ENCODE results near the gene ETS1. TPM values are rescaled to one million over a fixed set of nuclear protein-coding genes. Genes with fewer than 3 reads are reported as not detected.

Gene ETS1
- total RNA-seq, 1 experiment from 2014 or later, result 29.9 TPM

GRCh38 chr11:128592454-128592853, 5.1 kb upstream of the ETS1 start:
- Mint-ChIP-seq H3K27me3 (ENCODE audit: low read depth) (peaks cover 9% of the 10 kb centered on the region), H3K36me3 (ENCODE audit: insufficient read depth in 1 of 3, low read depth in 3 of 3) (peaks cover 0 to 5% (median 2%) of the 10 kb centered on the region in 3 experiments; a peak in 5 of 7 replicates), H3K4me3 (no peak overlapping the region; a peak in 1 of 5 replicates), H3K27ac (no peak overlapping the region; a peak in 2 of 7 replicates), H3K4me1 (peaks cover 46 to 54% of the 10 kb centered on the region in 2 experiments), H3K9me3 (peaks cover 0 to 4% of the 10 kb centered on the region in 2 experiments; a peak in 2 of 5 replicates)
- Histone ChIP-seq H3K56ac (ENCODE audit: insufficient read length, low read depth, low read length) (no peak overlapping the region), H3K23ac (ENCODE audit: insufficient read length, low read depth, low read length) (no peak overlapping the region), H2BK20ac (ENCODE audit: low read depth, low read length, poor library complexity, severe bottlenecking) (no peak overlapping the region), H3K4me1 (ENCODE audit: insufficient read depth, low read length) (peaks cover 20% of the 10 kb centered on the region), H2BK5ac (ENCODE audit: insufficient read length, low read length) (no peak overlapping the region), H3K23me2 (ENCODE audit: insufficient read length, low read depth, low read length, poor library complexity, severe bottlenecking) (no peaks in the 10 kb centered on the region), H3K14ac (ENCODE audit: insufficient read depth, low read length) (no peak overlapping the region), H2AK5ac (ENCODE audit: insufficient read length, low read length) (no peak overlapping the region), H3K4ac (ENCODE audit: low read depth, low read length) (no peak overlapping the region), H4K5ac (ENCODE audit: insufficient read length, low read depth, low read length) (no peak overlapping the region), H3K27ac (ENCODE audit: insufficient read length, low read depth, low read length) (no peak overlapping the region), H2BK15ac (ENCODE audit: low read depth, low read length) (no peak overlapping the region), H3T11ph (ENCODE audit: low read length) (no peak overlapping the region), H3K79me2 (ENCODE audit: insufficient read depth, low read length) (no peaks in the 10 kb centered on the region), H4K20me1 (ENCODE audit: control insufficient read depth, insufficient read depth, insufficient read length) (no peaks in the 10 kb centered on the region), H2BK12ac (ENCODE audit: insufficient read length, low read depth, low read length) (no peak overlapping the region), H3K18ac (ENCODE audit: insufficient read length, low read depth, low read length) (no peak overlapping the region), H2BK120ac (ENCODE audit: low read depth, low read length, poor library complexity, severe bottlenecking) (no peak overlapping the region), H3K27me3 (ENCODE audit: insufficient read depth, low read length) (no peaks in the 10 kb centered on the region), H4K91ac (ENCODE audit: insufficient read length, low read depth, low read length) (no peak overlapping the region), H4K8ac (replicated peaks; ENCODE audit: insufficient read length, low read depth, low read length) (no peak overlapping the region), H3K9ac (ENCODE audit: extremely low read depth, insufficient read length, low read length) (no peak overlapping the region), H3K4me2 (ENCODE audit: insufficient read depth, insufficient read length, low read length) (no peak overlapping the region), H3K79me1 (ENCODE audit: insufficient read depth, low read depth, low read length, poor library complexity, severe bottlenecking) (no peaks in the 10 kb centered on the region), H3K9me3 (ENCODE audit: control insufficient read depth, low read depth, low read length) (no peaks in the 10 kb centered on the region), H2AFZ (ENCODE audit: low read length) (no peak overlapping the region)
- WGBS (ENCODE audit: extremely low coverage, insufficient read length, low lambda C conversion rate), result no CpG with 5 or more reads among the region's 7 CpGs
- no peak for TF ChIP-seq CTCF (conservative IDR thresholded peaks at IDR 0.05)
- DNase-seq, result no peak

Data from H9 (cell line).